NT2/D1 (cell line): Measurements from ENCODE around the gene SOS2.

Experiments used
- SUZ12 ChIP-seq: IDR thresholded peaks from 2 replicates; pipeline ENCODE4 v1.6.1; 2011; ENCODE audit not compliant: insufficient read length, insufficient read depth; ENCODE audit errors: extremely low read depth
- YY1 ChIP-seq: IDR thresholded peaks from 2 replicates; pipeline ENCODE4 v1.6.1; 2011; ENCODE audit not compliant: insufficient read length, insufficient read depth

GRCh38 chr14:50088117-50088515 lies 143.3 kb downstream of the SOS2 start:
- TF ChIP-seq SUZ12, result no peak
- TF ChIP-seq YY1, result no peak
